GM15510 (cell line): Measurements from ENCODE around the gene DKK3.

Source experiments
- POLR2A ChIP-seq: IDR thresholded peaks from 3 replicates; pipeline ENCODE4 v1.6.1; 2011; ENCODE audit warnings: borderline replicate concordance; ENCODE audit not compliant: insufficient read length; ENCODE audit errors: extremely low read depth

The DKK3 gene

DNA sequence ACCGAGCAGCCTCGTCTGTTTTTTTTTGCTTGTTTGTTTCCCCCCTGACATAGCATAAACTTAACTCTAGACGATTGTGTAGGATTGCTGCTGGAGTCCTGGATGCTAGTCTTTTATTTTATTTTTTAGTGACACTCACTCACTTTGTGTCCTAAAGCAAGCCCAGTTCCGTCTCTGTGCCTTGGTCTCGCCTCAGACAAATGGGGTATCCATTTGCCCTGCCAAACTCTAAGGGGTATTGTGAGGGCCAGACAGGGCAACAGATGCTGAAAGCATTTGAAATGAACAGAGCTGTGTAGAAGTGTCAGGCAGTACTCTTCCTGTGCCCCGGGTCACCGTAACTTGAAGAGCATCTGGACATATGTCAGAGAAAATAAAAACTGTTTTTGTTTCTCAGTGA, 34.8 kb upstream of the DKK3 start:
- TF ChIP-seq POLR2A = no peak

DNA sequence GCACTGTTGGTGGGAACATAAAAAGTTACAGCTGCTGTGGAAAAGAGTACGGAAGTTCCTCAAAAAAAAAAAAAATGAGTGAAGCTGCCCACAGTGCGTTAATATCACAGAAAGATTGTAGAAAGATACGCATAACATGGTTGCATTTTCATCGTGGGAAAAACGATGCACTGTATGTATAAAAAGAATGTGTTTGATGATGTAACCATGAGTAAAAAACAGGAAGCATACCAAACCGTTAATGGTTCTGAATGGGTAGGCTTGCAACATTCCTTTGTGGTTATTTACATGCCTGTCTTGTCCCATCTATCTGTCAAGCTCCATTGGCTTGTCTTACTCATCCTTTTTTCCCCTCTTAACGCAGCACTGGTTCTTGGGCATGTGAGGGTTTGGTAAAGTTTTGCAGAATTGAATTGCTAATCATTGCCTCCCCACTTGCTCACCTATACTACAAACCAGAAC, 33.8 kb upstream of the DKK3 start:
- TF ChIP-seq POLR2A = no peak

DNA sequence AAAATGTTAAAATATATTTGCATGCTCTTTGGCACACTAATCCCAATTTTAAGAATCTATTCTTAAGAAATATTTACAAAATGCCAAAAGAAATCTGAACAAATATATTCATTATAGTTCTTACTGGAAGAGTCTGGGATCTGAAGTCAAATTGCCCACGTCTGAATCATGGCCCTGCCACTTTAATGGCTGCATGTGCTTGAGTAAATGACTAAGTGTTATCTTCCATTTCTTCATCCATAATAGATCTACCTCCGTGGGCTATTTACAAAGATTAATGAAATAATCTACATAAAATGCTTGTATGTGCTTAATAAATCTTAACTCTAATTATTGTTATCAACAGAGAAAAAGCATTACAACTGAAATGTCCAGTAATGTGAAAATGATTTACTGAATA, 24.5 kb upstream of the DKK3 start:
- TF ChIP-seq POLR2A = no peak

DNA sequence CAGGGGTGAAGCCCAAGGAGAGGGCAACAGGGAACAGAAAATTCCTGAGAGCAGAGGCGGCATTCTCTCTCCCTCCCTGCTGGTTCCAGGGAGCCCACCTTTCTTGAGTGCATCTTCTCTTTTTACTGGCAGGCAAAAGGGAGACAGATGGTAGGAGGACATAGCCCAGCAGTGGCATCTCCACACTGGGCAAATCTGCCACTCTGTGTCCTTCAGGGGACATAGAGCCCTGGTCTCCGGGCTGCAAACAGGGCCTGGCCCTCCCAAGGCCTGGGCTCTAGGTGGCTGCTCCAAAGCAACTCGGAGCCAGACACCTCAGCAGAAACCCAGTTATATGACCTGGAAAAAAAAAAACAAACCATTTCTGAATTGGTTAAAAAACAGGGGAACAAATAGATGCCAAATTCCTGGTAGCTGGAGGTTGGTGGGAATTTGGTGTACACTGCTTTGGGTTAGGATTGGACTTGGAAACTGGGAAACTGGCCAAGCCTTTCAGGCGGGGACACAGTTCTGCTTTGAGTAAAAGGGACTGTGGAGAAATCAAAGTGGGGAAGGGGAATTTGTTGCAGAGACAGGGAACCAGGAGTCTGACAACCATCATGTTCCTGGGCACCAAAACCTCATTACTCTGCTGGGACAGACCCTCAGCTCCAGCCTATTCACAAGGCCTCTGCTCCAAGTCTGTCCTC, 23.6 kb upstream of the DKK3 start:
- no peak for TF ChIP-seq POLR2A

DNA sequence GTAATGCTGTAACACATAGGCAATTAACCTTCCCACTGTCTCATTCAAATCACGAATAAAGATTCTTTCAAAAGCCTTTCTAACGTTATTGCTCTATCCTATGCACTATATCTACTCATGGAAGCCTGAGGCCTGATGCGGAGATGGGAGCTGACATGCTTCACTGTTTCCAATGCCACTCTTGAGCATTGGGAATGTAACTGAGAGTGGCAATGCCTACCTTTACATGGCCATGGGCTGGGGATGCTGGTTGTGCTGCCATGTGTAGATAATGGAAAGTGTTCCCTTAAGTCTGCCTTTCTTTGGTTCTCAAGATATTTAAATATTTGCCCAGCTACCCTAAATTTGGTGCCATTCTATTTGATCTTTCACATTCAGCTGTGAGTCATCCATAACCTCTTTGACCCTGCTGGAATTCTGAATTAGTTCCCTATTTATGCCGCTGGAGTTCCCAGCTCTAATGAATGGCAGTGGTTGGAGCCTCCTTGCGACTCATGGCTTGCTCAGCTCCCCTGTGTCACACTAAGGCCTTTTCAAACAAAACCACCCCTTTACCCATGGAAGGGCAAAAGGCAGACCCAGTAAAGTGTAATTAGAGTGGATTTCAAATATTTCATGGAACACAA, 21.4 kb upstream of the DKK3 start:
- no peak for TF ChIP-seq POLR2A

DNA sequence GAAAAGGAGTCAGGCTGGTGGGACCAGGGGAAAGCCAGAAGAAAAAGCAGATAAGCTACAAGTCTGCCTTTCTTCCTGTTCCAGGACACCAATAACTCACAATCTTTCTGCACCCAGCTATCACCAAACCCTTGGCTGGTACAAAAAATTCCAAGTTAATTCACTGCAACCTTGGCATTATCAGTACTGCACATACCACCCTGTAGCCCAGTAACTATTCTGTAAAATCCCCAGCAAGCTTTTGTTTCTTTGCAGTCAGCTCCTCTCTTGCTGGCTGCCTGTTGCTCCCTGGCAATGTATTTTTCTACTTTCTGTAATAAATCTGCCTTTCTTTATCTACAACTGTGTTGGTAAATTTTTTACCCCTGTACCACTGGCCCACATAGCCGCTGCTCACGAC, 20.7 kb upstream of the DKK3 start:
- no peak for TF ChIP-seq POLR2A

DNA sequence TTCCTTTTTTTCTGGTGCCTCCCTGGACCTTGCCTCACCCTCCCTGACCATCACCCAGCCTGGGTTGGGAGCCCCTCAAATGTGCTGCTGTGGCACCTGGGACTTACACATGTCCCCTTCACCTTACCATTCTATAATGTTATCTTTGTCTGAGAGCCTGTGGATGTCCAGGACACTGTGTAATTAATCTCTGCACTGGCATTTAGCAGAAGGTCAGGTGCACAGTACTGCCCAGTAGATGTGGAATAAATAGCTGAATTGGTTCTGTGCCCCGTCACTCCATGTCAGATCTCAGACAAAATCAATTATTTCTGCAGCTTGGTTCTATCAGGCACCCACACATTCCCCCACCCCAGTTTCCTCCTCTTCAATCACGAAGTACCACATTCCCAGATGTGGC, 19.9 kb upstream of the DKK3 start:
- no peak for TF ChIP-seq POLR2A

DNA sequence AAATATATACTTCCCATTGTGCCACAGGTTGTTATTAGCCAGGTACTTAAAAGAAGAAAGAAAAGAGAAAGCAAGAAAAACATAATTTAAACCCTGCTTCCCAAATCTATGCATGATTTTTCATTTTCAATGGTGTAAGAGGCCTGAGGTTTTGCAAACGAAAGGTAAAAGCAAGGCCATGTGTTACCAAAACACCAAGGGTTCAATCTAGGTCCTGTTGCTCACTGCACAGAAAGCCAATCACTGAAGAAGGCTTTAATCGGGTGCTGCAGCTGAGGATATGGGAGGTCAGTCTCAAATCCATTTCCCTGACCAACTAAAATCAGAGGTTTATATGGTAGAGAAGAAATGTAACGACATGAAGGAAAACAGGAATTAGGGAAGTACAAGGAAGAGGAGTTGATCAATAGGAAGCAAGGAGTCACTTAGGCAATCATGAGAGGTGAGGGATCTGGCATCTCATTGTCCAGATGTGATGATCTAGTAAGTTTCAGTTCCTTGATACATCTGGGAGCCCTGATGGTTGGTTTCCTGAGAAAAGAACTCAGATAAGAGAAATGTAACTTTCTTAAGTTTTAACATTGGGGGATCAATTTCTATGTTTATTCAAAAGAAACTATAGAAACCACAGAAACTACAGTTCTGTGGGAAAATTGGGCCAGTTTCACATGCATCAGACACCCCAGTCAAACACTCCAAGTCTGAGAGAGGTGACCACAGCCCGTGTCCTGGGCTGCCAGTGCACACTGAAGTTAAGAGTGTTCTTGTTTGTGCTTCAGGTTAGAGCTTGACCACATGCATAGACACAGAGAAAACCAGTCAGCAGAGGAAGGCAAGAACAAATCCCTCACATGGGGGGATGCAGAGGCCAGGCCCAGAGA, 18.1 kb upstream of the DKK3 start:
- no peak for TF ChIP-seq POLR2A

DNA sequence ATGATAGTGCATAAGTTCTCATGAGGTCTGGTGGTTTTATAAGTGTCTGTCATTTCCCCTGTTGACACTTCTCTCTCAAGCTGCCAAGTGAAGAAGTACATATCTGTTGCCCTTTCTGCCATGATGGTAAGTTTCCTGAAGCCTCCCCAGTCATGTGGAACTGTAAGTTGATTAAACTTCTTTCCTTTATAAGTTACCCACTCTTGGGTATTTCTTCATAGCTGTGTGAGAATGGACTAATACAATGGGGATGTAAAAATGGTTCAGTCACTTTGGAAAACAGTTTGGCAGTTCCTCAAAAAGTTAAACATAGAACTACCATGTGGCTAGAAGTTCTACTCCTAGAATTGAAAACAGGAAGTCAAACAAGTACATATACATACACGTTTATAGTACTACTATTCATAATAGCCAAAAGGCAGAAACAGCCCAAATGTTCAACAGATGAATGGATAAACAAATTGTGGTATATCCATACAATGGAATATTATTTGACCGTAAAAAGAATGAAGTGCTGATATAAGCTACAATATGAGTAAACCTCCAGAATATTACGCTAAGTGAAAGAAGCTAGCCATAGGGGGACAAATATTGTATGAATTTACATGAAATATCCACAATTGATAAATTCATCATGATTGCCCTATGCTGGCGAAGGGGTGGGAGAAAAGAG, 16.0 kb upstream of the DKK3 start:
- TF ChIP-seq POLR2A = no peak

DNA sequence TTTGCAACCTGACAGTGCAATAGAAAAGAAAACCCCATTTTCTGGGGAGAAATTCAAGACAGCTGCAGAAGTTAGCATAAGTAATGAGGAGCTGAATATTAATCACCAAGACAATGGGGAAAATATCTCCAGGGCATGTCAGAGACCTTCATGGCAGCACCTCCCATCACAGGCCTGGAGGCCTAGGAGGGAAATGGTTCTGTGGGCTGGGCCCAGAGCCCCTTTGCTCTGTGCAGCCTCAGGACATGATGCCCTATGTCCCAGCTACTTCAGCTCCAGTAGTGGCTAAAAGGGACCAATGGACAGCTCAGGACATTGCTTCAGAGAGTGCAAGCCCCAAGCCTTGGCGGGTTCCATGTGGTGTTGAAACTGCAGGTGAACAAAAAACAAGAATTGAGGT, 14.6 kb upstream of the DKK3 start:
- no peak for TF ChIP-seq POLR2A

DNA sequence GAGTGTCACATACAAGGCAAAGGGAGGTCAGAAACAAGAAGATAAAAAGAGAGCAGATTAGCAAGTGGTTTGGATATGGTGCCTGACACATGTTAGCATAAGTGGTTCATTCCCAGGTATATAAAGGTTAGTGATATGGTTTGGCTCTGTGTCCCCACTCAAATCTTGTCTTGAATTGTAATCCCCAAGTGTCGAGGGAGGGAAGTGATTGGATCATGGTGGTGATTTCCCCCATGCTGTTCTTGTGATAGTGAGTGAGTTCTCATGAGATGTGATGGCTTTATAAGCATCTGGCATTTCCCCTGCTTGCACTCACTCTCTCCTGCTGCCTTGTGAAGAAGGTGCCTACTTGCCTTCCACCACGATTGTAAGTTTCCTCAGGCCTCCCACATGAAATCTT, 12.1 kb upstream of the DKK3 start:
- TF ChIP-seq POLR2A = no peak

DNA sequence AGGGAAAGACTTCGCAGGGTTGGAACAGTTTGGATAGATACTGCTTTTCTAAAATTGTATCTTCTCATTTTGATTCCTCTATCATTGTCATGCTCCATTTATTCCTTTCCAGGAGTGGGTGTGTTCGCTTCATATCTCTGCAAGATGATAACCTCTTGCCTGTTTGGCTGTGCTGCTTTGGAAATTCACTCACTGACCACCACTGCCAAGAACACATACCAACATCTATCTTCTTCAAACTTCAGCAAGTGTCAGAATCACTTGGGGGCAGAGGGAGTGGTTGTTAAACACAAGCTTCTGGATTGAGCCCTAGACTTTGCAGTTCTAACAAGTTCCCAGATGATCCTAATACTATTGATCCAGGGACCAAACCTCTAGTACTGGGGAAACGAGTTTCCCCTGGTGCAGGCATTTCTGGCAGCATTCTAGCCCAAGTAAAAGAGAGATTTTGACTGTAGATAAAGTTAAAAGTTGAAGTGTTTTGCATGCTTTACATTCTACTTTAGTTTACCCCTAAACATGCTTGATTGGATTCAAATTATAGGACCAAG, 11.5 kb upstream of the DKK3 start:
- TF ChIP-seq POLR2A = no peak

DNA sequence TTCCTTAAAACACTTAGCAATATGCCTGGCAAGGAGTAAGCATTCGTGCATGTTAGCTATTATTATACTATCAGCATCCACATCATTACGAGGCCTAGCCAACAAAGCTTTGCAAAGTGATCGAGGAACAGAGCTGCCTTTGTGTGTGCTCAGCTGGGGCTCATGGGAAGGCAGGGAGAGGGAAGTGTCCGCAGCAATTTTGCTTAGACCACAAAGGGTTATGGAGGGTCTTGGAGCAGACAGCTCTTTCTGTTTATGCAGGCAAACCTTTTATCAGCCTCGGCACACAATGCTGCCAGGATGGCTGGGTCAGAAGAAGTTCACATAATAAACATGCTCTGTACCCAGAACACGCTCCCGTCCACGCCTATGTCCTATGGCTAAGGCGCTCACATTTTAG, 10.9 kb upstream of the DKK3 start:
- no peak for TF ChIP-seq POLR2A

DNA sequence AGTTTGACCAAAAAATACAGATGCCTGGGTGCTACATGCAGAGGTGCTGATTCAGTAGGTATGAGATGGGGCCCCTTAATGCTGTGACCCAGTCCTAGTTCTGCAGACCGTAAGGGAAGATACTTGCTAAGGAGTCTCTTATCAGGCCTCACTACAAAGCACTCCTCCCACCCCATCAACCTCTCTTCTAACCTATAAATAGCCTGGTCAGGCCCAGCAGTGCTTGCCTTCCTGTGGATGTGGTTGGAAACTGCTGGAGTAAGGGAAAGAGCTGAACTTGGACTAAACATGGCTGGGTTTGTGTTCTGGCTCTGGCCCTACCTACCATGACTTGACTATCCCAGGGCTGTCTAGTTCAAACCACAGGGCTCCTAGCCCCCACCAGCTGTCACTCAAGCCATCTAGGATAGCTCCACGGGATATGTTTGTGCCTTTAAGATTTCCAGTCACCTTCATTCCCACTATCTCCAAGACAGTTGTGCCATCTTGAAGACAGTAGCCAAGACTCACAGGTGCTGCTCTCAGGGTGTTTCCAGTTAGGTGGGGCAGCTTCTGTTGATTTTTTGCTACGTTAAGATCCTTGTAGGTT, 9.5 kb upstream of the DKK3 start:
- TF ChIP-seq POLR2A = no peak
